GM21786 (cell line): ENCODE data around the gene ENTPD8.

ENCODE experiments used
- ATAC-seq: cut with Tn5 transposase; IDR thresholded peaks from one replicate; pipeline ENCODE4 v1.9.1; 2021; ENCODE audit not compliant: unreplicated experiment

Gene ENTPD8

DNA sequence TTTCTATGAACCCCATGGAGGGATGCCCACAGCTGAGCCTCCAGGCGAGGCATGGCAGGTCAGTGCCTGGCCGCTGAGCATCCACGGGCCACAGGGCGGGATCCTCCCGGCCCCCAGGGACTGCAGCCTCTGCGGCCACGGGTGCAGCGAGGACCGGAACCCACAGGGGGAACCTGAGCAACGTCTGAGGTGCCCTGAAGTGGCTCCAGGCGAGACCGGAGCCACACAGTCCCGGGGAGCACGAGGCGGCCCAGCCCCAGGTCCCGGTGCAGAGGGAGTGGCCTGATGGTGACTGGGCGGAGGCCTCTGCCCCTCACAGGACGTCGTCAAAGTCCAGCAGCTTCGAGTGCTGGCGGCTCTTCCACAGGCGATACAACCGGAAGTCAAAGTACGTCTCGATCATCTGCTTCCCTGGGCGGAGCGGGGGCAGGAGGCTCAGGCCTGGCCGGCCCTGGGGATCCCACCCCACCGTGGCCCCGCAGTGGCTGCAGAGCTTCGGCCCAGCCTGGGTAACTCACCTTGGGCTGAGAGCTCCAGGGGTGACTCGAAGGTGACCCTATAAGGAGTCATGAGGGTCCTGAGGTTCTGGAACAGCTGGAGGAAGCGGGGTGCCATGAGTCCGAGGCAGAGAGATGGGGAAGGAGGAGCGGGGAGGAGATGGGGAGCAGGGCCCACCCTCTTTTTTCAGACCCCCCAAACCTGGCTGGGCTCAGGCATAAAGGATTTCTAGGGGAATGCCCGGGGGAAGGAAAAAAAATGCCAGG, 8.1 kb upstream of the ENTPD8 start:
- ATAC-seq: no peak

- no peak for ATAC-seq
These were observed 7.4 kb upstream of the ENTPD8 start for GRCh38 chr9:137448602-137448962.

GRCh38 chr9:137447722-137448601, 6.8 kb upstream of the ENTPD8 start:
- ATAC-seq: no peak

DNA sequence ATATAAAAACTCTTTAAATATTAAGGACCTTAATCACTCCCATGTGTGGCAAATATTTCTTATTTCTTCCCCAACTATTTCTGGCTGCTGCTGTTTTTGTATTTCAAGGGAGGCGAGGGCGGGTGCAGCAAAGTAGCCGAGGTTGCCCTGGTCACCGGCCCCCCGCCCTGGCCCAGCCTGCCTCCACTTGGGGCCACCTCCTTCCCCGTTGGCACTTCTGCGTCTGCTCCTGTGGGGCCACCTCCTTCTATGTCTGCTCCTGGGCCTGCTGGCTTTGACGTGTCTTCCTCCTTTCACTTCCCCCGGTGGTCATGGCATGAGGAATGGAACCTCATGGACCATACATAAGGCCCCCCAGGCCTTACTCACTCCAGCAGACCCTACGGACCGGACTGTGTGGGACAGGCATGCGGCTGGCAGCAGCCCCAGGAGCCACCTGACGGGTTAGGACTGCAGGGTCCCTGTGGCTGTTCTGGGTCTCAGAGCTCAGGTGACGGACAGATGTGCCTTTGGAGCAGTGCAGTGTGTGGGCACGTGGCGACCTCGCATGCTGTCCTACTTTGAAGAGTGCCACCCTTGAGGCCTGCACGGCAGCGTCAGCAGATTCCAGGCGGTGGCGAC, 5.8 kb upstream of the ENTPD8 start:
- no peak for ATAC-seq

- ATAC-seq: no peak
These were observed 4.8 kb upstream of the ENTPD8 start for GRCh38 chr9:137445930-137446431.

- no peak for ATAC-seq
These were observed 4.2 kb upstream of the ENTPD8 start for GRCh38 chr9:137445275-137445807.

- no peak for ATAC-seq
These were observed 3.1 kb upstream of the ENTPD8 start for GRCh38 chr9:137444106-137444790.

- no peak for ATAC-seq
These were observed 771 bp upstream of the ENTPD8 start for GRCh38 chr9:137441935-137442321.

- ATAC-seq: no peak
These were observed 1.9 kb downstream of the ENTPD8 start for GRCh38 chr9:137439158-137439714.

DNA sequence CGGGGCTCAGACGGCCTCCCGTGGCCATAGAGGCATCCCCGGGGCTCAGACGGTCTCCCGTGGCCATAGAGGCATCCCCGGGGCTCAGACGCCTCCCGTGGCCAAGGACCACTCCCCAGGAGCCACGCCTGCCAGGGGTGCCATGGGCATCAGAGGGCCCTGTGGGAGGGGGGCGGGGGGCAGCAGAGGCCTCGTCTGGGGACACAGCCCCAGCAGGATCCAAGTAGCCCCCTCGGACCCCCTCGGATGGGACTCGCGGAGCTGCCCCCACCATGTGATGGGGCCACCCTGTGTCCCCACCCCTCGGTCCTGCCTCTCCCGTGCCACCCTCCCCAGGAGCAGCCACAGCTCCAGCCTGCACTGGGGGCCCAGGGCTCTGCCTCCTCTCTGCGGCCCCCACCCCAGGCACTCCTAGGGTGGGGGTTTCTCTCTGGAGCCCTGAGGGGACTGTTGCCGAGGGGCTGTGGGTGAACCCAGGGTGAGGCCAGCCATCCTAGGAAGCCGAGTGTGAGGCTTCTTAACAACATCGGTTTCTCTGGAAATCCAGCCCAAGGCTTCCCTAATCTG, 2.5 kb downstream of the ENTPD8 start:
- ATAC-seq: no peak

- no peak for ATAC-seq
These were observed 3.2 kb downstream of the ENTPD8 start for GRCh38 chr9:137437691-137438590.

- no peak for ATAC-seq
These were observed 4.2 kb downstream of the ENTPD8 start for GRCh38 chr9:137436761-137437600.

DNA sequence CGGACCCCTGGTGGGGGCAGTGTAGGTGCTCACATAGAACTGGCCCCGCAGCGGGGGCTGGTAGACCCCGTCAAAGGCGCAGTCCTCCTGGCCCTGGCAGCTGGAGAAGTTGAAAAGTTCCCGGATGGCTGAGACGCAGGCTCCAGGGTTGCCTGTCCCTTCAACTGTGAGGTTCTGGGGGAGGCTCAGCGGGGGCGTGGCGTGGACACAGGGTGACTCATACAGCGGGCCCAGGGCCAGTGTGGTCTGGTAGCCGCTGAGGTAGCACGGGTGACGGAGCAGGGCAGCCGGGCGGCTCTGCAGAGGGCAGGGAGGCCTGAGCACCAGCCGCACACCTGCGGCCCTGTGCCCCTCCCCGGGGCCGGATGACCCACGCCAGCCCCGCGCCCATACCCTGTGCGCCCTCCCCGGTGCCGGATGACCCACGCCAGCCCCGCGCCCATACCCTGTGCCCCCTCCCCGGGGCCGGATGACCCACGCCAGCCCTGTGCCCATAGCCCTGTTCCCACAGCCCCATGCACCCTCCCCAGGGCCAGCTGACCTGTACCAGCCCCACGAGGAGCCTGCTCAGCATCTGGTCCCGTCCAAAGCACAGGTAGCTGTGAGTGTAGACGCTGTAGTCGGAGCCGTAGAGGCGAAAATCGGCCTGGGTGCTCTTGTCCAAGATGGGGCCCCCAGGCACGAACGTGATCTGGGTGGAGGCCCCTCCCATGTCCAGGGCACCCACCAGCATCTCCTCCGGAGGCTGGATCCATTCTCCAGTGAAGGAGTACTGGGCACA, 5.0 kb downstream of the ENTPD8 start:
- no peak for ATAC-seq

DNA sequence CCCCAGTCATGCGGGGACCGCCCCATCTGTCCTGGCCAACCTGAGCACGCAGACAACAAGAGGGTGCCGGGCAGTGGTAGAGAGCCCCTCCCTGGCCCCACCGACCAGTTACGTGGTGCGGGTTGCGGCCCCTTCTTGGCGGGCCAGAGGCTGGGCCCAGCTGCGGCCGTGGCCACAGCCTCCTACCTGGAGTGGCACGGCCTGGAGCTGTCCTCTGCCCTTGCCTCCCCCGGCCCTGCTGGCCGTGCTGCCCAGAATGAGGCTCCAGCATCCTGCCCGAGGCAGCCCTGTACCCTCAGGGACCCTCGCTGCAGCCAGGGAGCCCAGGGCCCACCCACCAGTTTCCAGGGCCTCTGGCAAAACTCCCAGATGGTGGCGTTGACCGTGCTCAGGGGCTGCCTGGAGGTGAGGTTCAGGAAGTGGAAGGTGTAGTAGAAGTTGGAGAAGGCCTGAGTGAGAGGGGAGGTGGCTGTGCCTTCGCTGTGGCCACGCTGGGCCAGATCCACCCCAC, 5.7 kb downstream of the ENTPD8 start:
- no peak for ATAC-seq

DNA sequence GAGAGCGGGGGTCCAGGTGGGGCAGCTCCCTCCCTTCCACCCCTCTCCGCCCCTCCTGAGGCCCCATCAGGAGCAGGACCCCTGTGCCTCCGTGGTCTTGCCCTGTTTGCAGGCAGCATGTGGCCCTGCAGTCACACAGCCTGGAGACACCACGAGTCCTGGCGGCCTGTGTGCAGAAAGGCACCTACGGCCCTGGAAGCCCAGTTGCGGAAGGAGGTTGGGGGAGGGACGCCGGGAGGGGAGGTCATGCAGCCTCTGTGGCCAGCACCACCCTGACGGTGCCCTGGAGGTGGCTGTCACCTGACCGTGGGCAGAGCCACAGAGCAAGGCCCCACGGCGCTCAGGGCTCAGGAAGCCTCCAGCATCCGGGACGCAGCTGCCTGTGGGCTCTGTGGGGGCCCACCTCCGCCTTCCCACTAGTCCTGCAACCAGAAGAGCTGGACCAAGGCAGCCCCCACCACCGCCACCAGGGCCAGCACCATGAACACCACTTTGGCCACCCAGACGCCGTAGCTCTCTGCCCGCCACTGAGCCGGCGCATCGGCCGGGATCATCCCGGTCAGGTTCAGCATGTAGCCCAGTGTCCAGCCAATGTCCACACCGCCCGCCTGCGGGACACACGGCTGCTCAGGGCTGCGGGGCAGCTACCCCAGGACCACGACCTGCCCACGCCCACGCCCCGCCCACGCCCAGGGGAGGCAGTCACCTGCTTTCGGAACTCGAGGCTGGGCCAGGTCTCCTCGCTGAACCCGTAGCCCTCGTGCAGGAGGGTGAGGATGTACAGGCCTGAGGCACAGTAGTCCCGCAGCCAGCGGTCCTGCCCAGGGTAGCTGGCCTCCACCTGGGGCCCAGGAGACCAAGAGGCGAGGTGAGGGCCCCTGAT, 6.4 kb downstream of the ENTPD8 start:
- no peak for ATAC-seq

DNA sequence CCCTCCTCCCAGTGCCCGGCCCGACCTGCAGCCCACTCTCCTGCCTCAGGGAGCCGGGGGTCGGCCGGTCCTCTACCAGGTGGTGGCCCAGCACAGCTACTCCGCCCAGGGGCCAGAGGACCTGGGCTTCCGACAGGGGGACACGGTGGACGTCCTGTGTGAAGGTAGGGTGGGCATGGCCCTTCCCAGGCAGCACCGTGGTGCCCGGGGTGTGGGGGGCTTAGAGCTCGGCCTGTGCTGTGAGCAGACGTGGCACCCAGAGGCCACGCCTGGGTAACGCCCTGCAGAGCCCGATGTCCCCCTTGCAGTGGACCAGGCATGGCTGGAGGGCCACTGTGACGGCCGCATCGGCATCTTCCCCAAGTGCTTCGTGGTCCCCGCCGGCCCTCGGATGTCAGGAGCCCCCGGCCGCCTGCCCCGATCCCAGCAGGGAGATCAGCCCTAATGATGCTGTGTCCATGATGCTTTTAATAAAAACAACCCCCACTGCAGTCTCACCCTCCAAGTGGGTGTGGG, 7.2 kb downstream of the ENTPD8 start:
- no peak for ATAC-seq
